Endothelial cell of umbilical vein (primary cell): Measurements from ENCODE around the gene ATOSA.

Experiments used
- EZH2 ChIP-seq: IDR thresholded peaks from 2 replicates; pipeline ENCODE4 v1.6.1; 2012; ENCODE audit warnings: borderline replicate concordance, low read depth, mild to moderate bottlenecking, moderate library complexity, low read length, inconsistent platforms; ENCODE audit not compliant: severe bottlenecking
- FOS ChIP-seq: IDR thresholded peaks from 2 replicates; pipeline ENCODE4 v1.6.1; 2011; ENCODE audit warnings: mild to moderate bottlenecking, low read length, moderate library complexity, borderline replicate concordance; ENCODE audit not compliant: insufficient read depth
- GATA2 ChIP-seq: IDR thresholded peaks from 2 replicates; pipeline ENCODE4 v1.7.0; 2011; ENCODE audit warnings: low read depth, mild to moderate bottlenecking, moderate library complexity, mixed read lengths, low read length; ENCODE audit not compliant: insufficient read length, insufficient read depth
- JUN ChIP-seq: IDR thresholded peaks from 2 replicates; pipeline ENCODE4 v1.6.1; 2011; ENCODE audit warnings: borderline replicate concordance, low read depth; ENCODE audit not compliant: insufficient read length, insufficient read depth
- MYC ChIP-seq: IDR thresholded peaks from one replicate; pipeline ENCODE4 v1.6.1; 2011; ENCODE audit warnings: mild to moderate bottlenecking, low read depth, low read length
- POLR2A ChIP-seq: IDR thresholded peaks from 2 replicates; pipeline ENCODE4 v1.6.1; 2012; ENCODE audit warnings: low read depth, mild to moderate bottlenecking, control low read depth, low read length
- POLR2AphosphoS5 ChIP-seq: IDR thresholded peaks from 2 replicates; pipeline ENCODE4 v1.6.1; 2012; ENCODE audit warnings: low read depth, mild to moderate bottlenecking, control low read depth, low read length, moderate library complexity; ENCODE audit not compliant: insufficient read depth
- TF ChIP-seq, protein P1 (sequence below), 2 donors: IDR thresholded peaks; 1 replicate in 1 of 2; 2 replicates in 1 of 2; pipeline ENCODE4 v1.5.1; 2011; ENCODE audit warnings: low read length in 2 of 2, mild to moderate bottlenecking in 2 of 2, moderate library complexity in 2 of 2, control low read depth in 1 of 2, inconsistent platforms in 1 of 2, low read depth in 1 of 2; ENCODE audit not compliant: insufficient read depth in 1 of 2; ENCODE audit errors: extremely low read depth in 1 of 2
- TF ChIP-seq, protein P2 (sequence below): IDR thresholded peaks from 2 replicates; pipeline ENCODE4 v1.6.1; 2011; ENCODE audit not compliant: insufficient read depth, insufficient read length

DNA sequence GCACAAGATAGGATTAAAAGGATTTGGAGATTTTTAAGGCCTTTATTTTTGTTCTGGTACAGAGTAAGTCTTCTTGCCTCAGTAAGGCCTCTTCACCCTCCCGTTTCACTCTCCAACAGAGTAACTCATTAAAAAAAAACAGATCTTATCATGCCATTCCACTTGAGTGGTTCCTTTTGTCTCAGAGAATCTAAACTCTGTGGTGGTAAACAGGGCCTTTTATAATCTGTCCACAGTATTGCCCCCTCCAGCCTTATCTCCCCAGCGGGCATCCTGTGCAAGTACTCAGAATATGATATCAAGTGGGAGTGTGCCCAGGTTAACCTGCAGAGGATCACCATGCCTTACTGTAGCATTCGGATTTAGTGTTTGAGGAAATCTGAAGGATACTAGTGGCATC, 20.3 kb upstream of the ATOSA start:
- TF ChIP-seq, protein P1, sequence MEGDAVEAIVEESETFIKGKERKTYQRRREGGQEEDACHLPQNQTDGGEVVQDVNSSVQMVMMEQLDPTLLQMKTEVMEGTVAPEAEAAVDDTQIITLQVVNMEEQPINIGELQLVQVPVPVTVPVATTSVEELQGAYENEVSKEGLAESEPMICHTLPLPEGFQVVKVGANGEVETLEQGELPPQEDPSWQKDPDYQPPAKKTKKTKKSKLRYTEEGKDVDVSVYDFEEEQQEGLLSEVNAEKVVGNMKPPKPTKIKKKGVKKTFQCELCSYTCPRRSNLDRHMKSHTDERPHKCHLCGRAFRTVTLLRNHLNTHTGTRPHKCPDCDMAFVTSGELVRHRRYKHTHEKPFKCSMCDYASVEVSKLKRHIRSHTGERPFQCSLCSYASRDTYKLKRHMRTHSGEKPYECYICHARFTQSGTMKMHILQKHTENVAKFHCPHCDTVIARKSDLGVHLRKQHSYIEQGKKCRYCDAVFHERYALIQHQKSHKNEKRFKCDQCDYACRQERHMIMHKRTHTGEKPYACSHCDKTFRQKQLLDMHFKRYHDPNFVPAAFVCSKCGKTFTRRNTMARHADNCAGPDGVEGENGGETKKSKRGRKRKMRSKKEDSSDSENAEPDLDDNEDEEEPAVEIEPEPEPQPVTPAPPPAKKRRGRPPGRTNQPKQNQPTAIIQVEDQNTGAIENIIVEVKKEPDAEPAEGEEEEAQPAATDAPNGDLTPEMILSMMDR (IDR thresholded peaks at IDR 0.05; ENCODE audit: extremely low read depth in 1 of 2, insufficient read depth in 1 of 2, low read depth in 1 of 2, low read length in 2 of 2): no peak
- TF ChIP-seq POLR2A (no peak), JUN (no peak), EZH2 (no peak), GATA2 (no peak), POLR2AphosphoS5 (no peak), FOS (no peak), MYC (no peak)
- TF ChIP-seq, protein P2, sequence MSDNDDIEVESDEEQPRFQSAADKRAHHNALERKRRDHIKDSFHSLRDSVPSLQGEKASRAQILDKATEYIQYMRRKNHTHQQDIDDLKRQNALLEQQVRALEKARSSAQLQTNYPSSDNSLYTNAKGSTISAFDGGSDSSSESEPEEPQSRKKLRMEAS: no peak
